Measurements from ENCODE around the gene SGSM2. TPM values are rescaled to one million over a fixed set of nuclear protein-coding genes. Genes with fewer than 3 reads are reported as not detected.

The SGSM2 gene
- total and polyA plus RNA-seq, 5 donors from 2014 or later = 5.6 to 107 (median 5.9) TPM

DNA sequence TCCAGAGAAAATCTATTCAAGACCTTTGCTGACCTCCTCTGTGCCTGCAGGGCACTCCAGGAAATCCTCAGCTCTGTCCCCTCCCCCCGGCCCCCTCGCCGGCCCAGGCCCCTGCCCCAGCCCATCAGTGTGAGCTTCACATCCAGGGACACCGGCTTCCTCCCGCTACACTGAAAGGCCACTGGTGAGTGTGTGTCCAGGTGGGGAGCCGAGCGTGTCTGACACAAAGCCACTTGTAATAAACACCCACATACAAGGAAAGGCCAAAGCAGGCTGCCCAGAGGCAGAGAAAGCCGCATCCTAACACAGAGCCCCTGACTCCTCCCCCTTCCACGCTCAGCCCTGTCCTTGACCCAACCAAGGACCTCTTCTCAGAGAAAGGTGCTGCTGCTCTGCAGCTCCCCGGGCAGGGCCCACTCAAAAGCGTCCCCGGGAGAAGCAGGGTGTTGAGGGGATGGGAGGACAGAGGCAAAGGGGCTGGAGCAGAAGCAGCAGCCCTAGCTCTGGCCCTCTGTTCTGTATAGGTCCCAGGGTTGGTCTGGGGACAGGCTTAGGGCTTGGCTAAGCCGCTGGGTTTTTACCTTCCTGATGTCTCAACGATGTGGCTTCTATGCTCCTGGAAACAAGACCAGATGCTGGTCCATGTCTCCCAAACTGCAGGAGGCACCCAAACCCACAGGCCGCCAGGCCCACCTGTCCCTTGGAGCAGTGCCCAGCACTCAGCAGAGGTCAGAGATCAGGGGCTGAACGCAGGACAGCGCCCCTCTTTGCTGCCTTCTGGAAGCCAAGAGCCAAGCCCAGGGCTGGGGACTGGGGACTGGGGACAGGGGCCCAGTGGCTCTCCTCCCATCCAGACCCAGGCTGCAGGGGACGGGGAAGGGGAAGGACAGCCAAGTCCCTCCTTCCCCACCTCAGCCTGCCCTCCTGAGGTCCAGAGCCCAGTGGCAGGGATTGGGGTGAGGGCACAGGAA is 48.2 kb downstream of the SGSM2 start:
- Histone ChIP-seq H3K27ac (ENCODE audit: insufficient read depth, low read length, poor library complexity, severe bottlenecking) (no peak overlapping the region), H3K27me3 (ENCODE audit: control insufficient read depth, insufficient read depth, low read length) (no peaks in the 10 kb centered on the region), H3K36me3 (ENCODE audit: control insufficient read depth, insufficient read depth, low read length) (peaks cover 4% of the 10 kb centered on the region), H3K4me3 (ENCODE audit: low read depth, low read length) (no peak overlapping the region), H3K9me3 (ENCODE audit: control insufficient read depth in 2 of 2, low read length in 2 of 2) (no peaks in the 10 kb centered on the region), H3K4me1 (ENCODE audit: control insufficient read depth, insufficient read depth, low read length, poor library complexity, severe bottlenecking) (no peaks in the 10 kb centered on the region)
- DNase-seq (no peak), ATAC-seq (ENCODE audit: low read depth in 2 of 2) (no peak)
- no peaks in the 10 kb centered on the region for H3K27me3 Mint-ChIP-seq
- peak overlapping the region in 1 of 4 donors; percentile 51 for H3K4me3 Mint-ChIP-seq
- H3K36me3 Mint-ChIP-seq = peaks cover 13% of the 10 kb centered on the region
- no peak overlapping the region for H3K27ac Mint-ChIP-seq
- H3K4me1 Mint-ChIP-seq = peaks cover 3 to 24% (median 8%) of the 10 kb centered on the region in 4 donors
- no peaks in the 10 kb centered on the region for H3K9me3 Mint-ChIP-seq

DNA sequence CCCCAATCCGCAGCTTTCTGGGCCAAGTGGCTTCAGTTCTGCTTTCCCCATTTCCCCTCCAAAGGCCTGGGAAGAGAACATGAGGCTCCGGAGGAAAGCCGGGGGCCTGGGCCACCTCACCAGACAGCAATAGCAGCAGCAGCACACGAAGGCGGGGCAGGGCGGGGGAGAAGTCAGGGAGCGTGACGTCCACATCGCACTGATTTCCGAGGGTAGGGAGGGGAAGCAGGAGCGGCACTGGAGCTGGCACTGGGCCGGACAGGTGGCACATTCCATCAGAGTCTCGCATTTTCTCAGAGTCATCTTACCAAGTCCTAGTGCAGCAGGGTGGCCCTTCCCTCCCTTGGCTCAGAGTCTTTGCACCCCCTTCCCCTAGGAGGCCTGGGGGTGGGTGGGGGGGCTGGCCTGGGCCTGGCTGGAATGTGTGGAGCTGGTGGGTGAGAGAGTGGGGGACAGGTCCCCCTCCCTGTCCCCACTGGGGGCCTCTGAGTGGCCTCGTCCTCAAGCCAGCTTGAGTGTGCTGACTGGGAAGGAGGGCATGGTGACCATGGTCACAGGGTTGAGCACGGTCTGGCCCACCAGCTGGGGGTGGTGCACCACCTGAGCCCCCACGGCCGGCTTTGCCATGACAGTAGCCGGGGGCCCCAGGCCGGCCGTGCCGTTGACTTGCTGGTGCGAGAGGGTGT is 49.2 kb downstream of the SGSM2 start:
- Mint-ChIP-seq H3K4me1 (peaks cover 4 to 30% (median 11%) of the 10 kb centered on the region in 4 donors), H3K9me3 (no peaks in the 10 kb centered on the region)
- no peaks in the 10 kb centered on the region for H3K9me3 ChIP-seq (ENCODE audit: control insufficient read depth in 2 of 2, low read length in 2 of 2)

DNA sequence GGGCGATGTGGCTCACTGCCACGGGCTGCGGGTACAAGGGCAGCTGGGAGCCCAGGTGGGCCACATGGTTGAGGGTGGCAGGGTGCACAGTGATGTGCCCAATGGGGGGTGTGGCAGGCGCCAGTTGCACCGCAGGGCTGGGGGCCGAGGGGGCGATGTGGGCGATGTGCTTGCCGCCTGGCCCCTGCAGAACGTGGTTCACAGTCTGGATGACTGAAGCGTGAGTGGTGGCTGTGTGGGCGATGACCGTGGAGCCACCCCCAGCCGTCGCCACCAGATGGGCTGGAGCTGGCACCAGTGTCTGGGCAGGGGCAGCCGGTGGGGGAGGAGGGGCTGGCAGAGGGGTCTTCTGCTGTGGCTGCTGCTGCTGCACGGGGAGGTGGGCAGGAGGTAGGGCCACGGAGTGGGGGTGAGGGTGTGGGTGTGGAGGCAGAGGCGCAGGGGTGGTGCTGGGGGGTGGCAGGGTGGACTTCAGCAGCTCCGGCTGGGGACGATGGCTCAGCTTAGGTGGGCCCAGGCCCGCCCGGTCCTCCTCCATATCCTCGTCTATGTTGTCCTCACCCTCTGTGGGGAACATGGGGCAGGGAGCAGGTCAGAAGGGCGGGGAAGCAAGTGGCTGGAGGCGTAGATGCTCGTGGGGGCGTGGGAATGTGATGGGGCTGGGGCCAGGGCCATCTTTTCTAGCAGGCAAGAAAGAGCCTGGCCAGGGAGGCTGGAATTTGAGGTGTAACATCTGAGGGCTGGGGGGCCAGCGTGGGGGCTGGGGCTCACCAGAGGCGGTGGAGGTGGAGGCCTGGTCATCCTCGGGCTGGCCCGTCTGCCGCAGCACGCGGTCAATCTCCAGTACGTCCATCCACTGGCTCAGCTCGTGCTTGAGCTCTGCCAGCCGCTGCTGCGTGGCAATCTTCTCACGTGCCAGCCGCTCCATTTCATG is 50.1 kb downstream of the SGSM2 start:
- Mint-ChIP-seq H3K27ac (no peak overlapping the region), H3K9me3 (peaks cover 0 to 2% (median 0%) of the 10 kb centered on the region in 7 donors), H3K4me3 (no peak overlapping the region), H3K36me3 (peaks cover 13% of the 10 kb centered on the region), H3K4me1 (peaks cover 9 to 38% (median 18%) of the 10 kb centered on the region in 4 donors), H3K27me3 (peaks cover 6% of the 10 kb centered on the region)
- H3K27ac ChIP-seq (ENCODE audit: insufficient read depth, low read length, poor library complexity, severe bottlenecking) = no peak overlapping the region
- ATAC-seq (ENCODE audit: low read depth in 2 of 2) = no peak
- H3K9me3 ChIP-seq (ENCODE audit: control insufficient read depth in 2 of 2, low read length in 2 of 2) = no peaks in the 10 kb centered on the region
- H3K4me1 ChIP-seq (ENCODE audit: control insufficient read depth, insufficient read depth, low read length, poor library complexity, severe bottlenecking) = peaks cover 13% of the 10 kb centered on the region
- DNase-seq = no peak
- H3K27me3 ChIP-seq (ENCODE audit: control insufficient read depth, insufficient read depth, low read length) = no peaks in the 10 kb centered on the region
- H3K36me3 ChIP-seq (ENCODE audit: control insufficient read depth, insufficient read depth, low read length) = peaks cover 4% of the 10 kb centered on the region
- H3K4me3 ChIP-seq (ENCODE audit: low read depth, low read length) = no peak overlapping the region

More for the DNA sequence above, 49.2 kb downstream of the SGSM2 start:
- ATAC-seq (ENCODE audit: low read depth in 2 of 2) (no peak), DNase-seq (no peak)
- no peak overlapping the region for H3K4me3 Mint-ChIP-seq
- H3K4me1 ChIP-seq (ENCODE audit: control insufficient read depth, insufficient read depth, low read length, poor library complexity, severe bottlenecking) = peaks cover 5% of the 10 kb centered on the region
- no peak overlapping the region for H3K27ac ChIP-seq (ENCODE audit: insufficient read depth, low read length, poor library complexity, severe bottlenecking)
- H3K36me3 ChIP-seq (ENCODE audit: control insufficient read depth, insufficient read depth, low read length) = peaks cover 4% of the 10 kb centered on the region
- H3K4me3 ChIP-seq (ENCODE audit: low read depth, low read length) = no peak overlapping the region
- H3K27ac Mint-ChIP-seq = no peak overlapping the region
- H3K27me3 Mint-ChIP-seq = no peaks in the 10 kb centered on the region
- H3K27me3 ChIP-seq (ENCODE audit: control insufficient read depth, insufficient read depth, low read length) = no peaks in the 10 kb centered on the region
- H3K36me3 Mint-ChIP-seq = peaks cover 13% of the 10 kb centered on the region

- Mint-ChIP-seq H3K4me3 (peak overlapping the region in 1 of 4 donors; percentile 30), H3K27ac (peak overlapping the region in 2 of 3 donors; percentile 33 to 62), H3K36me3 (peaks cover 13% of the 10 kb centered on the region), H3K9me3 (peaks cover 0 to 3% (median 0%) of the 10 kb centered on the region in 7 donors), H3K27me3 (peaks cover 10% of the 10 kb centered on the region), H3K4me1 (peaks cover 5 to 34% (median 17%) of the 10 kb centered on the region in 4 donors)
- ATAC-seq (ENCODE audit: low read depth in 2 of 2) = no peak
- H3K4me3 ChIP-seq (ENCODE audit: low read depth, low read length) = no peak overlapping the region
- no peaks in the 10 kb centered on the region for H3K9me3 ChIP-seq (ENCODE audit: control insufficient read depth in 2 of 2, low read length in 2 of 2)
- H3K27me3 ChIP-seq (ENCODE audit: control insufficient read depth, insufficient read depth, low read length) = no peaks in the 10 kb centered on the region
- DNase-seq = no peak
- H3K36me3 ChIP-seq (ENCODE audit: control insufficient read depth, insufficient read depth, low read length) = peaks cover 4% of the 10 kb centered on the region
- H3K27ac ChIP-seq (ENCODE audit: insufficient read depth, low read length, poor library complexity, severe bottlenecking) = no peak overlapping the region
- peaks cover 14% of the 10 kb centered on the region for H3K4me1 ChIP-seq (ENCODE audit: control insufficient read depth, insufficient read depth, low read length, poor library complexity, severe bottlenecking)
Observed at GRCh38 chr17:2388020-2388682, 50.9 kb downstream of the SGSM2 start.

GRCh38 chr17:2388683-2389055 is 51.4 kb downstream of the SGSM2 start:
- H3K4me3 Mint-ChIP-seq = peak overlapping the region in 2 of 4 donors; percentile 6 to 30
- H3K27me3 ChIP-seq (ENCODE audit: control insufficient read depth, insufficient read depth, low read length) = no peaks in the 10 kb centered on the region
- no peak overlapping the region for H3K4me3 ChIP-seq (ENCODE audit: low read depth, low read length)
- peaks cover 4% of the 10 kb centered on the region for H3K36me3 ChIP-seq (ENCODE audit: control insufficient read depth, insufficient read depth, low read length)
- H3K27ac Mint-ChIP-seq = peak overlapping the region in 2 of 3 donors; percentile 62 to 69
- ATAC-seq (ENCODE audit: low read depth in 2 of 2) (no peak), DNase-seq (no peak)
- peaks cover 14% of the 10 kb centered on the region for H3K4me1 ChIP-seq (ENCODE audit: control insufficient read depth, insufficient read depth, low read length, poor library complexity, severe bottlenecking)
- H3K27me3 Mint-ChIP-seq = peaks cover 14% of the 10 kb centered on the region
- no peak overlapping the region for H3K27ac ChIP-seq (ENCODE audit: insufficient read depth, low read length, poor library complexity, severe bottlenecking)
- peaks cover 13% of the 10 kb centered on the region for H3K36me3 Mint-ChIP-seq
- H3K4me1 Mint-ChIP-seq = peaks cover 5 to 36% (median 19%) of the 10 kb centered on the region in 4 donors
- peaks cover 0 to 3% (median 0%) of the 10 kb centered on the region in 7 donors for H3K9me3 Mint-ChIP-seq
- no peaks in the 10 kb centered on the region for H3K9me3 ChIP-seq (ENCODE audit: control insufficient read depth in 2 of 2, low read length in 2 of 2)

GRCh38 chr17:2390199-2390836 is 53.0 kb downstream of the SGSM2 start:
- DNase-seq (no peak), ATAC-seq (ENCODE audit: low read depth in 2 of 2) (no peak)
- H3K4me1 Mint-ChIP-seq = peaks cover 5 to 43% (median 19%) of the 10 kb centered on the region in 4 donors
- peaks cover 4% of the 10 kb centered on the region for H3K36me3 ChIP-seq (ENCODE audit: control insufficient read depth, insufficient read depth, low read length)
- H3K4me1 ChIP-seq (ENCODE audit: control insufficient read depth, insufficient read depth, low read length, poor library complexity, severe bottlenecking) = peaks cover 23% of the 10 kb centered on the region
- no peaks in the 10 kb centered on the region for H3K27me3 ChIP-seq (ENCODE audit: control insufficient read depth, insufficient read depth, low read length)
- peak overlapping the region in 2 of 4 donors; percentile 21 to 74 for H3K4me3 Mint-ChIP-seq
- peaks cover 0 to 3% (median 0%) of the 10 kb centered on the region in 7 donors for H3K9me3 Mint-ChIP-seq
- H3K36me3 Mint-ChIP-seq = peaks cover 13% of the 10 kb centered on the region
- peaks cover 14% of the 10 kb centered on the region for H3K27me3 Mint-ChIP-seq
- H3K27ac ChIP-seq (ENCODE audit: insufficient read depth, low read length, poor library complexity, severe bottlenecking) = no peak overlapping the region
- no peak overlapping the region for H3K4me3 ChIP-seq (ENCODE audit: low read depth, low read length)
- H3K27ac Mint-ChIP-seq = peak overlapping the region; percentile 62 to 92 (median 76)
- no peaks in the 10 kb centered on the region for H3K9me3 ChIP-seq (ENCODE audit: control insufficient read depth in 2 of 2, low read length in 2 of 2)

Data from CD4-positive, CD25-positive, alpha-beta regulatory T cell (primary cell).